AG09309 (cell line): ENCODE results near the gene SIRPG.
"Not testable (repeated sequence)": the region's sequence is repeated elsewhere in the genome, so short reads cannot be mapped to it uniquely, and the experiment has no call there.

ENCODE experiments used
- DNase-seq: peaks from one replicate; pipeline ENCODE4 v3.0.0-alpha.2; 2010; ENCODE audit warnings: low read depth
- H3K4me3 ChIP-seq: 2 replicates; pipeline ENCODE4 v1.5.1; 2011; ENCODE audit warnings: mild to moderate bottlenecking, low read depth, low read length, moderate library complexity; ENCODE audit not compliant: control insufficient read depth
- CTCF ChIP-seq: IDR thresholded peaks from 2 replicates; pipeline ENCODE4 v1.5.1; 2011; ENCODE audit warnings: mild to moderate bottlenecking, low read depth, low read length, inconsistent platforms; ENCODE audit not compliant: insufficient read depth, control insufficient read depth; ENCODE audit errors: missing control alignments

Gene SIRPG

GRCh38 chr20:1657556-1658334, at the start of gene SIRPG:
Gene SIRPG (minus strand): TSS chr20:1657779. CDS start chr20:1657714, 65 bp downstream.
- H3K4me3 ChIP-seq, result no peak within 1 kb of the TSS
- no peak for TF ChIP-seq CTCF
- no peak for DNase-seq

GRCh38 chr20:1706887-1707286, 49.3 kb upstream of the SIRPG start:
- not testable (repeated sequence) for H3K4me3 ChIP-seq, DNase-seq

GRCh38 chr20:1706079-1706478, 48.5 kb upstream of the SIRPG start:
- no peak overlapping the region for H3K4me3 ChIP-seq
- no peak for DNase-seq
- no peak for TF ChIP-seq CTCF

- no peak overlapping the region for H3K4me3 ChIP-seq
- TF ChIP-seq CTCF, result no peak
- DNase-seq, result no peak
Observed at GRCh38 chr20:1702855-1703254, 45.3 kb upstream of the SIRPG start.

- no peak overlapping the region for H3K4me3 ChIP-seq
- DNase-seq, result no peak
- no peak for TF ChIP-seq CTCF
Observed at GRCh38 chr20:1702328-1702727, 44.7 kb upstream of the SIRPG start.

GRCh38 chr20:1700990-1701389, 43.4 kb upstream of the SIRPG start:
- DNase-seq, result no peak
- no peak overlapping the region for H3K4me3 ChIP-seq
- TF ChIP-seq CTCF, result no peak

- no peak for TF ChIP-seq CTCF
- H3K4me3 ChIP-seq, result no peak overlapping the region
- DNase-seq, result no peak
Observed at GRCh38 chr20:1697592-1697991, 40.0 kb upstream of the SIRPG start.
